Mesendoderm (in vitro differentiated cells): ENCODE results near the gene HTR6.

Source experiments
- DNase-seq: peaks from one replicate; pipeline ENCODE4 v3.0.0; 2013
- H2AK5ac ChIP-seq: 2 replicates; pipeline ENCODE4 v1.6.1; 2013; ENCODE audit warnings: low read length, inconsistent platforms
- H2BK120ac ChIP-seq: 2 replicates; pipeline ENCODE4 v1.6.1; 2013; ENCODE audit warnings: low read depth, mild to moderate bottlenecking, low read length, moderate library complexity, mixed read lengths
- H2BK15ac ChIP-seq: replicated peaks from 2 replicates; pipeline ENCODE4 v1.6.1; 2013; ENCODE audit warnings: low read depth, mild to moderate bottlenecking, moderate library complexity
- H2BK5ac ChIP-seq: 2 replicates; pipeline ENCODE4 v1.6.1; 2013; ENCODE audit warnings: low read length, inconsistent platforms
- H3K18ac ChIP-seq: 2 replicates; pipeline ENCODE4 v1.6.1; 2013; ENCODE audit warnings: mild to moderate bottlenecking, low read length, mixed read lengths
- H3K23ac ChIP-seq: one replicate; pipeline ENCODE4 v1.6.1; 2013; ENCODE audit warnings: low read length
- H3K27ac ChIP-seq: 2 replicates; pipeline ENCODE4 v1.5.1; 2013; ENCODE audit warnings: low read depth, mild to moderate bottlenecking, inconsistent platforms, low read length, moderate library complexity
- H3K27me3 ChIP-seq: 2 replicates; pipeline ENCODE4 v1.6.1; 2013; ENCODE audit warnings: low read length, control low read depth, mild to moderate bottlenecking, inconsistent platforms; ENCODE audit not compliant: insufficient read depth, poor library complexity
- H3K36me3 ChIP-seq: 2 replicates; pipeline ENCODE4 v1.6.1; 2013; ENCODE audit warnings: low read length, inconsistent platforms; ENCODE audit not compliant: control insufficient read depth, insufficient read depth
- H3K4ac ChIP-seq: one replicate; pipeline ENCODE4 v1.6.1; 2013; ENCODE audit warnings: low read depth, mild to moderate bottlenecking, low read length, moderate library complexity
- H3K4me1 ChIP-seq: 2 replicates; pipeline ENCODE4 v1.6.1; 2013; ENCODE audit warnings: low read depth, low read length, inconsistent platforms; ENCODE audit not compliant: control insufficient read depth
- H3K4me2 ChIP-seq: 2 replicates; pipeline ENCODE4 v1.6.1; 2013; ENCODE audit warnings: low read length
- H3K4me3 ChIP-seq: 2 replicates; pipeline ENCODE4 v1.5.1; 2013; ENCODE audit warnings: mild to moderate bottlenecking, low read length
- H3K56ac ChIP-seq: one replicate; pipeline ENCODE4 v1.6.1; 2013; ENCODE audit warnings: low read length
- H3K79me1 ChIP-seq: 2 replicates; pipeline ENCODE4 v1.6.1; 2013; ENCODE audit warnings: low read length, inconsistent platforms
- H3K79me2 ChIP-seq: 2 replicates; pipeline ENCODE4 v1.6.1; 2013; ENCODE audit warnings: mild to moderate bottlenecking, low read length; ENCODE audit not compliant: control insufficient read depth, insufficient read depth
- H3K9ac ChIP-seq: 2 replicates; pipeline ENCODE4 v1.6.1; 2013; ENCODE audit warnings: low read length, inconsistent platforms
- H4K5ac ChIP-seq: one replicate; pipeline ENCODE4 v1.6.1; 2013; ENCODE audit warnings: low read length
- H4K8ac ChIP-seq: one replicate; pipeline ENCODE4 v1.6.1; 2013; ENCODE audit warnings: low read depth, mild to moderate bottlenecking, control low read depth, low read length, moderate library complexity
- WGBS: extraction: QIAGEN DNeasy Blood & Tissue Kit; methylation state at CpG from one replicate; pipeline ENCODE4 v1.1.7; 2013; ENCODE audit warnings: low lambda C conversion rate, missing lambda C conversion rate; ENCODE audit not compliant: insufficient coverage; ENCODE audit errors: extremely low coverage; 5-methylcytosine and 5-hydroxymethylcytosine counted together

Gene HTR6

DNA sequence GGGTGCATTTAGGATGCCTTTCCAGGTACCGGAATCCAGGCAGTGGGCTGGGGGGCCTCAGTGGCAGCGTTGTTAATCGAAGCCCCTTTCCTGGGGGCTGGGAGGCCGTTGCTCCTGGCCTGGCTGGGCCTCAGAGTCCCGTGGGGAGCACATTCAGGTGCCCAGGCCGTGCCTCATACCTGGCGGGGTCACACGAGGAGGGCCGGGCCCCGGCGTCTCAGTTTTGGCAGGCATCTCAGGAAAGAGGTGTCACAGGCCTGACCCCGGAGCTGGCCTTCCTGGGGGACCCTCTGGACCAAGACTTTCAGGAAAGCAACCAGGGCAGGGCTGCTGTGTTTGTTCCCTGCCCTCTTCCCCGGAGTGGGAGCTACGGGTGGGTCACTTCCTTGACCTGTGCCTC lies 16.4 kb upstream of the HTR6 start:
- H3K9ac ChIP-seq = no peak overlapping the region
- H3K79me2 ChIP-seq = no peaks in the 10 kb centered on the region
- H3K27ac ChIP-seq = no peak overlapping the region
- no peak overlapping the region for H2BK5ac ChIP-seq
- H3K23ac ChIP-seq = no peak overlapping the region
- peaks cover 4% of the 10 kb centered on the region for H3K27me3 ChIP-seq
- no peak overlapping the region for H3K56ac ChIP-seq
- H2AK5ac ChIP-seq = no peak overlapping the region
- H2BK120ac ChIP-seq = no peak overlapping the region
- H3K36me3 ChIP-seq = no peaks in the 10 kb centered on the region
- H3K4me3 ChIP-seq = no peak overlapping the region
- no peak overlapping the region for H4K5ac ChIP-seq
- H2BK15ac ChIP-seq = no peak overlapping the region
- no peak overlapping the region for H3K4me2 ChIP-seq
- no peaks in the 10 kb centered on the region for H3K79me1 ChIP-seq
- no peak overlapping the region for H4K8ac ChIP-seq
- no peak overlapping the region for H3K18ac ChIP-seq
- DNase-seq = no peak
- no peak overlapping the region for H3K4ac ChIP-seq
- H3K4me1 ChIP-seq = no peaks in the 10 kb centered on the region
- no CpG with 5 or more reads among the region's 14 CpGs for WGBS

DNA sequence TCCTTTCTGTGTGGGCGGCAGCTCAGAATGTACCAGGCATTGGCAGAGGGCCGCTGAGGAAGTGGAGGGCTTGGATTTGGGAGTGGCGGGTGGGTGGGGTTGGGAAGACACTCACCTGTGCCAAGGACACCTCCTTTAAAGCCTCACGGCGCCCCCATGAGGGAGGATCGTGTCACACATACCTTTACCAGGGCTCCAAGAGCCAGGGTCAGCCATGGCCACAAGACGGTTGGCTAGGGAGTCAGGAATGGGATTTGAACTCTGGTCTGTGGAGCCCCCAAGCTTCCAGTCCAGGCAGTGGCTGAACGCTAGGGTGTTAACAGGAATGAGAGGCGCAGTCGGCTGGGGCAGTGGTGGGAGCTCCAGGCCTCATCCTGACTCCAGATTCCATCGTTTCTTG lies 16.0 kb upstream of the HTR6 start:
- no peak overlapping the region for H4K8ac ChIP-seq
- H3K18ac ChIP-seq = no peak overlapping the region
- H3K4me3 ChIP-seq = no peak overlapping the region
- no peaks in the 10 kb centered on the region for H3K79me1 ChIP-seq
- no peaks in the 10 kb centered on the region for H3K4me1 ChIP-seq
- H3K9ac ChIP-seq = no peak overlapping the region
- H2BK120ac ChIP-seq = no peak overlapping the region
- H2BK15ac ChIP-seq = no peak overlapping the region
- WGBS = no CpG with 5 or more reads among the region's 11 CpGs
- no peak overlapping the region for H3K23ac ChIP-seq
- H3K36me3 ChIP-seq = no peaks in the 10 kb centered on the region
- H2AK5ac ChIP-seq = no peak overlapping the region
- H3K56ac ChIP-seq = no peak overlapping the region
- peak; percentile 86 for DNase-seq
- H3K79me2 ChIP-seq = no peaks in the 10 kb centered on the region
- H3K27ac ChIP-seq = no peak overlapping the region
- H3K27me3 ChIP-seq = no peaks in the 10 kb centered on the region
- no peak overlapping the region for H3K4me2 ChIP-seq
- H3K4ac ChIP-seq = no peak overlapping the region
- no peak overlapping the region for H4K5ac ChIP-seq
- H2BK5ac ChIP-seq = no peak overlapping the region

DNA sequence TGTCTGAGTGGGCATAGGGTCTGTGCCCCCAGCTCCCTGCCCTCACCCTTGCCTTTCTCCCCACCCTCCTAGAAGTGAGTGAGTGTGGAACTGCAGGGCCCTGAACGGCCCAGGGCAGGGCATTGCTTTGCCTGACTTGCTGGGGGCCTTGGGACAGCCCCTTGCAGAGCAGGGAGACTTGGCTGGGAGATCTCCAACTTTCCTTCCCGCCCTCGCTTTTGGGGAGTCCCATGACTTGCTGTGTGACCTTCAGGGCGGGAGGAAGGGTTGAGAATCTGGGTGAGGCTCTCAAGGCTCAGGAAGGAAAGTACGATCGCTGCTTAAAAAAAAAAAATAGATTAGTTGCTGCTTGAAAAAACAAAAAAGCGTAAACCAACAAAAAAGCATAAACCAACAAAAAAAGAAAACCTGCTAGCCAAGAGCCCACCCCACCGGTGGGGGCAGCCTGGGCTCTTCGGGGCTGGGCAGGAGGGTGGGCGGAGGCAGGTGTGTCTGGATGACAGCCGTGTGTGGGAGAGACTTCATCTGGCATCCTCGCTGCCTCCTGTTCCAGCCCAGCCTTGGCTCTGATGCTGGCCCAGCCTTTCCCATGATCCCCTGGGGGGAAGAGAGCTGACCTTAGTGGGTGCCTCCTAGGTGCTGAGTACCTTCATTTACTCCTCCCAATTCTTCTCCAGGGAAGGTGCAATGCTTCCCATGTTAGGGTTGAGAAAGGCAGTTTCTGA lies 14.1 kb upstream of the HTR6 start:
- no peak overlapping the region for H3K23ac ChIP-seq
- H3K79me1 ChIP-seq = no peaks in the 10 kb centered on the region
- H3K4me3 ChIP-seq = no peak overlapping the region
- H2BK120ac ChIP-seq = no peak overlapping the region
- no peak overlapping the region for H3K18ac ChIP-seq
- no peak overlapping the region for H3K4me2 ChIP-seq
- no peak overlapping the region for H3K27ac ChIP-seq
- WGBS = no CpG with 5 or more reads among the region's 12 CpGs
- H3K9ac ChIP-seq = no peak overlapping the region
- no peak overlapping the region for H2AK5ac ChIP-seq
- H2BK15ac ChIP-seq = no peak overlapping the region
- H4K8ac ChIP-seq = no peak overlapping the region
- no peak overlapping the region for H2BK5ac ChIP-seq
- no peak for DNase-seq
- H3K36me3 ChIP-seq = no peaks in the 10 kb centered on the region
- H4K5ac ChIP-seq = no peak overlapping the region
- no peak overlapping the region for H3K56ac ChIP-seq
- H3K4ac ChIP-seq = no peak overlapping the region
- H3K4me1 ChIP-seq = no peaks in the 10 kb centered on the region
- H3K79me2 ChIP-seq = no peaks in the 10 kb centered on the region
- H3K27me3 ChIP-seq = no peaks in the 10 kb centered on the region

DNA sequence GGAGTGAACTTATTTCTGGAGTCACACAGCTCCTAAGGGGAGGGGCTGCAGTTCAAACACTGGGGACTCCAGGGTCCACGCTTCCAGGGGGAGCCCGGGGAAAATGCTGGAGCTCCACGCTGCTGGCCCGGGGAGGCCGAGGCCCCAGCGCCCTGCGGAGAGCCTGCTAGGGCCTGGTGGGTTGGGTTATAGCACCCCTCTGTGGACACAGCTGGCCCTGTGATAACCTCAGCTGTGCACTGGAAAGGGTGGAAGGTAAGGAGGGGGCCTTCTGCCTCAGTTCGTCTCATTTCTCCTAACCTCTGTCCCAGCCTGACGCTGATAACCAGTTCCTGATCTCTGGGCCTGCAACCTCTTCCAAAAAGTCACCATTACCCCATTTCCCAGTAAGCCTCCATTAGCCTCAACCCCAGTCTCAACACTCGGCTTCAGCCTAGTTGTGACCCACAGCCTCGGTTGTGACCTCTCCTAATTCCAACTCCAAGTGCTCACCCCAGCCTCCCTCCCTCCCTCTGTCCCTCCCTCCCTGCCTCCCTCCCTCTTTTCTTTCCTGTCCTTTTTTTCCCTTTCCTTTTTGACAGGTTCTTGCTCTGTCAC lies 13.4 kb upstream of the HTR6 start:
- peak; percentile 52 for DNase-seq
- Histone ChIP-seq H3K23ac (no peak overlapping the region), H4K8ac (no peak overlapping the region), H3K18ac (no peak overlapping the region), H2BK15ac (no peak overlapping the region), H3K79me1 (no peaks in the 10 kb centered on the region), H3K4me1 (no peaks in the 10 kb centered on the region), H2AK5ac (no peak overlapping the region), H3K4me2 (no peak overlapping the region), H2BK120ac (no peak overlapping the region), H3K79me2 (no peaks in the 10 kb centered on the region), H3K56ac (no peak overlapping the region), H3K27me3 (no peaks in the 10 kb centered on the region), H3K27ac (no peak overlapping the region), H3K4ac (no peak overlapping the region), H3K9ac (no peak overlapping the region), H2BK5ac (no peak overlapping the region), H3K36me3 (no peaks in the 10 kb centered on the region), H4K5ac (no peak overlapping the region), H3K4me3 (no peak overlapping the region)
- WGBS = no CpG with 5 or more reads among the region's 11 CpGs

DNA sequence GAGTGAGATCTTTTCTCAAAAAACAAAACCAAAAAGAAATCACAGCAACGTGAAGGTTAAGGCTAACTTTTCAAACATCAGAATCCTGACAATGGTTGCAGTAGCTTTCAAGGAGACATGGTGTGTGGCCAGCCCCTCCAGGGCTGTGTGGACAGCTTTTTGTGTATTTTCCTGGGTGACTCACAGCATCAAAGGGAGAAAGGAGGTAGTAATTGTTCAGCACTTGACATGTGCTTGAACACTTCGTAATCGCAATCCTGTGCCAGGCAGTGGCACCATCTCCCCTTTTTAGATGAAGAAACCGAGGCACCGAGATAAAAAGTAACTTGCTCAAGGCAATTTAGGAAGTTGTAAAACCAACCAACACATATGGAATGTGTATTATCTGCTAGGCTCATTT lies 10.3 kb upstream of the HTR6 start:
- H4K5ac ChIP-seq = no peak overlapping the region

More for the DNA sequence above, 10.3 kb upstream of the HTR6 start:
- Histone ChIP-seq H3K79me2 (no peaks in the 10 kb centered on the region), H3K79me1 (no peaks in the 10 kb centered on the region), H3K23ac (no peak overlapping the region), H3K4ac (no peak overlapping the region), H2BK5ac (no peak overlapping the region), H2BK15ac (no peak overlapping the region), H3K4me1 (no peaks in the 10 kb centered on the region), H2AK5ac (no peak overlapping the region), H3K27ac (no peak overlapping the region), H3K27me3 (no peaks in the 10 kb centered on the region), H3K4me3 (no peak overlapping the region), H3K36me3 (no peaks in the 10 kb centered on the region), H3K18ac (no peak overlapping the region), H3K56ac (no peak overlapping the region), H4K8ac (no peak overlapping the region), H3K9ac (no peak overlapping the region), H3K4me2 (no peak overlapping the region), H2BK120ac (no peak overlapping the region)
- no CpG with 5 or more reads among the region's 5 CpGs for WGBS
- DNase-seq = no peak
